Heart left ventricle (tissue), 16 donors: ENCODE results near the gene AMPD1. TPM values are rescaled to one million over a fixed set of nuclear protein-coding genes. Genes with fewer than 3 reads are reported as not detected.

Experiments used
- ATAC-seq, 4 donors: fragments of 200-7000 bp; cut with Tn5 transposase; one replicate each; pipeline ENCODE4 v1.9.1; 2020 to 2022; ENCODE audit warnings: moderate library complexity in 4 of 4, mild to moderate bottlenecking in 3 of 4, moderate number of reproducible peaks in 1 of 4
- DNase-seq, 5 donors: peaks; one replicate each; pipeline ENCODE4 v3.0.0-alpha.2; 2020
- H3K27ac ChIP-seq, 12 donors: fragments of 200-600 bp; sonication (generic) in 4 of 12; one replicate each; pipeline versions ENCODE4 v1.5.0 to v1.8.0; 2016 to 2022; ENCODE audit warnings: mild to moderate bottlenecking in 2 of 12
- H3K27me3 ChIP-seq, 9 donors: fragments of 200-600 bp; sonication (generic) in 2 of 9; one replicate each; pipeline versions ENCODE4 v1.5.1 to v1.8.0; 2016 to 2022; ENCODE audit warnings: mild to moderate bottlenecking in 3 of 9
- H3K36me3 ChIP-seq, 9 donors: fragments of 200-600 bp; sonication (generic) in 2 of 9; one replicate each; pipeline versions ENCODE4 v1.5.0 to v1.8.0; 2018 to 2022; ENCODE audit warnings: mild to moderate bottlenecking in 2 of 9
- H3K4me1 ChIP-seq, 12 donors: fragments of 200-600 bp; sonication (generic) in 4 of 12; one replicate each; pipeline versions ENCODE4 v1.5.0 to v1.8.0; 2016 to 2022; ENCODE audit warnings: mild to moderate bottlenecking in 3 of 12
- H3K4me3 ChIP-seq, 12 donors: fragments of 200-600 bp; sonication (generic) in 4 of 12; one replicate each; pipeline versions ENCODE4 v1.5.0 to v1.8.0; 2017 to 2022; ENCODE audit warnings: mild to moderate bottlenecking in 9 of 12, moderate library complexity in 4 of 12
- H3K9me3 ChIP-seq, 12 donors: fragments of 200-600 bp; sonication (generic) in 4 of 12; one replicate each; pipeline versions ENCODE4 v1.5.0 to v1.8.0; 2016 to 2022; ENCODE audit warnings: mild to moderate bottlenecking in 1 of 12
- POLR2A ChIP-seq, 2 donors: fragments of 450-650 bp; IDR thresholded peaks; one replicate each; pipeline ENCODE4 v1.6.1; 2017; ENCODE audit warnings: antibody characterized with exemption in 2 of 2, mild to moderate bottlenecking in 2 of 2, moderate library complexity in 2 of 2
- WGBS, 4 donors: extraction: QIAGEN DNeasy Blood & Tissue Kit in 2 of 4; methylation state at CpG; one replicate each; pipeline versions ENCODE4 v1.1.5 to v1.1.7; 2013 to 2018; 5-methylcytosine and 5-hydroxymethylcytosine counted together
- intact Hi-C, 10 donors: fragments of 100-400 bp; cut with DNase I; formaldehyde crosslinking; loops; one replicate each; pipeline versions ENCODE4 v1.11.1 to v1.14.2; 2022
- polyA plus RNA-seq, 2 donors: library from polyadenylated mRNA; stranded (reverse); fragments of 200-250 nt; gene quantifications; one replicate each; pipeline ENCODE4 v1.2.3, GENCODE V29; 2013
- total RNA-seq, 9 donors: library from RNA; depleted of rRNA in 2 of 9; stranded (reverse); fragments of >200 nt in 2 of 9; fragmentation: NEBNext Ultra II Directional in 3 of 9; extraction: Animal tissue kit (Norgen Biotek cat#: 25700) in 3 of 9; gene quantifications; one replicate each; pipeline versions ENCODE4 v1.1.0 to v1.2.4, GENCODE V29; 2016 to 2023
- TF ChIP-seq, protein P1 (sequence below), 12 donors: fragments of 200-600 bp; sonication (generic) in 4 of 12; IDR thresholded peaks; one replicate each; pipeline versions ENCODE4 v1.5.0 to v1.8.0; 2018 to 2022; ENCODE audit warnings: antibody characterized with exemption in 12 of 12, mild to moderate bottlenecking in 5 of 12
- donor health status: ischemic (EF 13 %, LVEDD 7.1; RV severe dilation, severe dysfunction).
- donor health status: healthy with polysubstance abuse.
- donor health status: DM: no; HTN: yes; CAD: no.
- donor health status: DM: no; HTN: no; CAD: no.
- donor health status: ischemic (EF 25% LVEDD 6.9; RV normal size, moderate dysfunction).
- donor health status: ischemic (EF 25% LVEDD 5.7; RV mildly dilated, moderate dysfunction).
- donor health status: healthy.
- donor health status: DM: yes; HTN: yes; CAD: no.
- donor health status: ischemic (EF 35%, LVEDD 5.7; RV mildly dilated, moderate dysfunction).
- donor health status: nonischemic (EF 11% LVEDD 7.7; RV severe dilation, severe dysfunction).
- donor health status: DM: yes; HTN: yes; CAD: no.
- donor health status: PGD.
- donor health status: ischemic (EF 29% LVEDD 5.4; RV normal size, mild dysfunction).
- donor health status: nonischemic (EF 23%, LVEDD 6.1; RV moderate dilation, normal function).

Gene AMPD1
- total and polyA plus RNA-seq, 11 donors: not detected

DNA sequence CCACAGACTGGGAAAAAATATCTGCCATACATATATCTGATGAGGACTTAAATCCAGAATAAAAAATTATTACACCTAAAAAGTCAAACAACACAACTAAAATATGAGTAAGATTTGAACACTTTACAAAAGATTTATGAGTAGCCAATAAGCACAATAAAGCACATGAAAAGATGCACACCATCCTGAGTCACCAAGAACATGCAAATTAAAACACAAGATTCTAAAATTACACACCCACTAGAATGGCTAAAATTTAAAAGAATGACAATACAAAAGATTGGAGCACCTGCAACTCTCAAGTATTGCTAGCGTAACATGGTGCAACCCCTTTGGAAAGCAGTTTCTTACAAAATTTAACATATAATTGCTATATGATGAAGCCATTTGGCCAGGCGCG lies 56.4 kb downstream of the AMPD1 start:
- H3K4me3 ChIP-seq: no peak overlapping the region
- no peaks in the 10 kb centered on the region for H3K9me3 ChIP-seq
- TF ChIP-seq, protein P1, sequence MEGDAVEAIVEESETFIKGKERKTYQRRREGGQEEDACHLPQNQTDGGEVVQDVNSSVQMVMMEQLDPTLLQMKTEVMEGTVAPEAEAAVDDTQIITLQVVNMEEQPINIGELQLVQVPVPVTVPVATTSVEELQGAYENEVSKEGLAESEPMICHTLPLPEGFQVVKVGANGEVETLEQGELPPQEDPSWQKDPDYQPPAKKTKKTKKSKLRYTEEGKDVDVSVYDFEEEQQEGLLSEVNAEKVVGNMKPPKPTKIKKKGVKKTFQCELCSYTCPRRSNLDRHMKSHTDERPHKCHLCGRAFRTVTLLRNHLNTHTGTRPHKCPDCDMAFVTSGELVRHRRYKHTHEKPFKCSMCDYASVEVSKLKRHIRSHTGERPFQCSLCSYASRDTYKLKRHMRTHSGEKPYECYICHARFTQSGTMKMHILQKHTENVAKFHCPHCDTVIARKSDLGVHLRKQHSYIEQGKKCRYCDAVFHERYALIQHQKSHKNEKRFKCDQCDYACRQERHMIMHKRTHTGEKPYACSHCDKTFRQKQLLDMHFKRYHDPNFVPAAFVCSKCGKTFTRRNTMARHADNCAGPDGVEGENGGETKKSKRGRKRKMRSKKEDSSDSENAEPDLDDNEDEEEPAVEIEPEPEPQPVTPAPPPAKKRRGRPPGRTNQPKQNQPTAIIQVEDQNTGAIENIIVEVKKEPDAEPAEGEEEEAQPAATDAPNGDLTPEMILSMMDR (IDR thresholded peaks at IDR 0.05): no peak
- H3K27ac ChIP-seq: no peak overlapping the region
- WGBS, 4 donors: 63 to 74% (median 71%) methylated on average over 3 of the region's 3 CpGs
- intact Hi-C loops: no loop called here
- DNase-seq (no peak), ATAC-seq (no peak)
- H3K27me3 ChIP-seq: no peaks in the 10 kb centered on the region
- H3K4me1 ChIP-seq: peaks cover 0 to 3% (median 0%) of the 10 kb centered on the region in 12 donors
- H3K36me3 ChIP-seq: no peaks in the 10 kb centered on the region

DNA sequence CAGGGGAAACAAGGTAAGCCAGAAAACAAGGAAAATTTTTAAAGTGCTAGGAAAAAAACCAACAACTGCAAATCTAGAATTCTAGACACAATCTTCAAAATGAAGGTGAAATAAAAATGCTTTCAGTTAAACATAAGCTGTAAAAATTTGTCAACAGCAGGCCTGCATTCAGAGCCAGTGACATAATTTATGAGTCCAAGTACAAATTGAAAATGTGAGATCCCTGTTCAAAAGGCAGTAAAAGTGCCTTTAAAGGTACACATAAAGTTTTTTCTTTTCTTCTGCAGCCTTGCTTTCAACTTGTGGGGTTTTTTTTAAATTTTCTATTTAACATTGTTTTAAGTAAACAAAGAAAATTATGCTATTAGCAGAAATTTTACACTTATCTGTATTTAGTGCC lies 62.9 kb downstream of the AMPD1 start:
- ATAC-seq (no peak), DNase-seq (no peak)
- no peak for TF ChIP-seq POLR2A (IDR thresholded peaks at IDR 0.05)
- TF ChIP-seq, protein P1 (IDR thresholded peaks at IDR 0.05): no peak
- H3K27ac ChIP-seq: no peak overlapping the region
- no peak overlapping the region for H3K4me3 ChIP-seq
- H3K36me3 ChIP-seq: no peaks in the 10 kb centered on the region
- H3K9me3 ChIP-seq: peaks cover 0 to 11% (median 0%) of the 10 kb centered on the region in 12 donors
- intact Hi-C loops: no loop called here
- no peaks in the 10 kb centered on the region for H3K4me1 ChIP-seq
- H3K27me3 ChIP-seq: no peaks in the 10 kb centered on the region

DNA sequence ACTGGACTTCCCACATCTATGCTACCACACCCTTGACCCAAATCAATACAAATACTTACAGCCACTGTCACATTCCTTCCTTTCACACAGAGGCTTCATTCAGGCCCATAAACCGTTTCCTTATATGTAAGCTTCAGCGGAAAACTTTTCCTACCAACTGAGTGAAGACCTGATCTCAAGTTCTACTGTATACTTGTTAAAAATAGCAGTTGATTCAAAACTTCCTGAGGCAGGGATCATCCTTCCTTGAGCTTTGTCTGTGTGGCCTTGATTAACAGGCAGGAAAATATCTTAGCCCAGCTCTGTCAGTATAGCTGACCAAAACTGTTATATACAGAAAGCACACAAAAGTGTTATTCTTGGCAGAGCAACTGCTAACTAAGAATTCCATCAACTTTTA lies 68.2 kb downstream of the AMPD1 start:
- no peak for ATAC-seq
- Histone ChIP-seq H3K9me3 (peaks cover 0 to 7% (median 0%) of the 10 kb centered on the region in 12 donors), H3K27ac (no peak overlapping the region), H3K4me3 (no peak overlapping the region), H3K4me1 (no peaks in the 10 kb centered on the region), H3K27me3 (no peaks in the 10 kb centered on the region), H3K36me3 (peaks cover 0 to 21% (median under 1%) of the 10 kb centered on the region in 9 donors)
- 39 to 62% (median 42%) methylated on average over 2 of the region's 2 CpGs for WGBS, 4 donors
- intact Hi-C loops: no loop called here
- no peak for TF ChIP-seq POLR2A (IDR thresholded peaks at IDR 0.05)
- TF ChIP-seq, protein P1 (IDR thresholded peaks at IDR 0.05): no peak
- DNase-seq: no peak

DNA sequence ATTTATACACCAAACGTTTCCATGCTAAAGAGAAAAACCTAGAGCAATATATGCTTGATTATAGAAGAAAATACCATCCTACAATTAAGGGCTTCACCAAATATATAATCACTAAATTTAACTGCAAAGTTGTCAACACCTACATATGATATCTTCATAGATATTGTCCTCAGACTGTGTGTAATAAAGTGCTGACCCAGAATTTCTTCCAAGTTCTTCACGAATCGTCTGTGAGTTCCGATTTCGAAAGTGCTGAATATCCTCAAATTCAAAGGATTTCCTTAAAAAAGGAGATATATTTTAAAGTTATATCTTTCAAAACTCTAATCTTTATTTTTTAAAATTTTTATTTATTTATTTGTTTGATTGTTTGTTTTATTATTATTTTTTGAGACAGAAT lies 72.0 kb downstream of the AMPD1 start:
- 93 to 98% (median 96%) methylated on average over 5 of the region's 5 CpGs for WGBS, 4 donors
- TF ChIP-seq, protein P1 (IDR thresholded peaks at IDR 0.05): no peak

More for the DNA sequence above, 72.0 kb downstream of the AMPD1 start:
- no peak for ATAC-seq
- H3K4me3 ChIP-seq: no peak overlapping the region
- H3K9me3 ChIP-seq: no peaks in the 10 kb centered on the region
- no peak for DNase-seq
- no peaks in the 10 kb centered on the region for H3K4me1 ChIP-seq
- no peaks in the 10 kb centered on the region for H3K27me3 ChIP-seq
- H3K36me3 ChIP-seq: peaks cover 0 to 34% (median 6%) of the 10 kb centered on the region in 9 donors
- no peak overlapping the region for H3K27ac ChIP-seq
- intact Hi-C loops: no loop called here

Other genes starting within 250 kb of the AMPD1 start
- gene TRIM33, start 184.3 kb downstream of the AMPD1 start, total RNA-seq: 10 to 100 TPM; 12.1 to 30.8 (median 21.4) TPM
- 1 to 10 TPM; 6.1 to 6.2 TPM for gene TRIM33, start 184.3 kb downstream of the AMPD1 start, polyA plus RNA-seq
- gene BCAS2, start 113.9 kb downstream of the AMPD1 start, total RNA-seq: 10 to 100 TPM; 28.7 to 41.6 (median 34.4) TPM
- 10 to 100 TPM; 18.6 to 44.4 TPM for gene BCAS2, start 113.9 kb downstream of the AMPD1 start, polyA plus RNA-seq
- gene DENND2C, start 25.5 kb downstream of the AMPD1 start, total RNA-seq: 1 to 10 TPM; 2.1 to 4.1 (median 3.2) TPM
- 1 to 10 TPM; 1.6 to 2.1 TPM for gene DENND2C, start 25.5 kb downstream of the AMPD1 start, polyA plus RNA-seq
- 10 to 100 TPM in 5 of 9 donors, 1 to 10 TPM in 4; 7.1 to 25.7 (median 10.2) TPM for gene NRAS, start 21.2 kb upstream of the AMPD1 start, total RNA-seq
- 10 to 100 TPM in 1 of 2 donors, 1 to 10 TPM in 1; 4.2 to 19.1 TPM for gene NRAS, start 21.2 kb upstream of the AMPD1 start, polyA plus RNA-seq
- gene CSDE1, start 62.4 kb upstream of the AMPD1 start, total RNA-seq: 1,000 to 10,000 TPM in 2 of 9 donors, 100 to 1,000 TPM in 7; 714 to 1,317 (median 905) TPM
- 100 to 1,000 TPM; 177 to 381 TPM for gene CSDE1, start 62.4 kb upstream of the AMPD1 start, polyA plus RNA-seq
- 10 to 100 TPM; 22.1 to 41.7 (median 34.2) TPM for gene SIKE1, start 85.1 kb upstream of the AMPD1 start, total RNA-seq
- 10 to 100 TPM; 20.4 to 29.0 TPM for gene SIKE1, start 85.1 kb upstream of the AMPD1 start, polyA plus RNA-seq
- gene SYCP1, start 159.3 kb upstream of the AMPD1 start, total RNA-seq: not detected
- gene SYCP1, start 159.3 kb upstream of the AMPD1 start, polyA plus RNA-seq: not detected